Stimulated activated CD4-positive, alpha-beta T cell treated with anti-CD3 and anti-CD28 coated beads, Interleukin-12 subunit alpha, Interleukin-12 subunit beta, amount 100 ng/mL, for 24 hours (primary cell): Measurements from ENCODE around the gene NIPAL4.
"Not testable (repeated sequence)": the region's sequence is repeated elsewhere in the genome, so short reads cannot be mapped to it uniquely, and the experiment has no call there.

ENCODE experiments used
- DNase-seq, 2 experiments: peaks; one replicate each; pipeline ENCODE4 v3.0.0-alpha.2; 2020; ENCODE audit warnings: low read depth in 2 of 2

Gene NIPAL4

GRCh38 chr5:157459715-157460599 lies at the start of gene NIPAL4:
Gene NIPAL4, plus strand, starts transcription at chr5:157460213. Its CDS starts 108 bp downstream, at chr5:157460321.
- peak; percentile 24 to 32 for DNase-seq

GRCh38 chr5:157415838-157416237 lies 44.2 kb upstream of the NIPAL4 start:
- no peak for DNase-seq

- not testable (repeated sequence) for DNase-seq
Measured at GRCh38 chr5:157419521-157419920, 40.5 kb upstream of the NIPAL4 start.

GRCh38 chr5:157429920-157430319 lies 30.1 kb upstream of the NIPAL4 start:
- DNase-seq, result not testable (repeated sequence)

- DNase-seq, result no peak
Measured at GRCh38 chr5:157431544-157432200, 28.3 kb upstream of the NIPAL4 start.

- no peak for DNase-seq
Measured at GRCh38 chr5:157434096-157434495, 25.9 kb upstream of the NIPAL4 start.

GRCh38 chr5:157443041-157443549 lies 16.9 kb upstream of the NIPAL4 start:
- no peak for DNase-seq

GRCh38 chr5:157444224-157444623 lies 15.8 kb upstream of the NIPAL4 start:
- no peak for DNase-seq

- no peak for DNase-seq
Measured at GRCh38 chr5:157445745-157446411, 14.1 kb upstream of the NIPAL4 start.

GRCh38 chr5:157446412-157446935 lies 13.5 kb upstream of the NIPAL4 start:
- DNase-seq, result no peak

- DNase-seq, result no peak
Measured at GRCh38 chr5:157447201-157447637, 12.8 kb upstream of the NIPAL4 start.

GRCh38 chr5:157449011-157449723 lies 10.8 kb upstream of the NIPAL4 start:
- no peak for DNase-seq

- DNase-seq, result no peak
Measured at GRCh38 chr5:157450024-157450423, 10.0 kb upstream of the NIPAL4 start.

- DNase-seq, result no peak
Measured at GRCh38 chr5:157451806-157452205, 8.2 kb upstream of the NIPAL4 start.

- no peak for DNase-seq
Measured at GRCh38 chr5:157454273-157454672, 5.7 kb upstream of the NIPAL4 start.

- DNase-seq, result no peak
Measured at GRCh38 chr5:157455057-157455456, 5.0 kb upstream of the NIPAL4 start.

GRCh38 chr5:157456301-157456700 lies 3.7 kb upstream of the NIPAL4 start:
- no peak for DNase-seq

- DNase-seq, result no peak
Measured at GRCh38 chr5:157457391-157457790, 2.6 kb upstream of the NIPAL4 start.

- DNase-seq, result no peak
Measured at GRCh38 chr5:157458835-157459234, 1.2 kb upstream of the NIPAL4 start.

GRCh38 chr5:157460921-157461792 lies 1.1 kb downstream of the NIPAL4 start:
- DNase-seq, result no peak
